Measurements from ENCODE around the gene WDR45. TPM values are rescaled to one million over a fixed set of nuclear protein-coding genes. Genes with fewer than 3 reads are reported as not detected.

The WDR45 gene
- total RNA-seq, 1 experiment from 2014 or later: 35.9 TPM

DNA sequence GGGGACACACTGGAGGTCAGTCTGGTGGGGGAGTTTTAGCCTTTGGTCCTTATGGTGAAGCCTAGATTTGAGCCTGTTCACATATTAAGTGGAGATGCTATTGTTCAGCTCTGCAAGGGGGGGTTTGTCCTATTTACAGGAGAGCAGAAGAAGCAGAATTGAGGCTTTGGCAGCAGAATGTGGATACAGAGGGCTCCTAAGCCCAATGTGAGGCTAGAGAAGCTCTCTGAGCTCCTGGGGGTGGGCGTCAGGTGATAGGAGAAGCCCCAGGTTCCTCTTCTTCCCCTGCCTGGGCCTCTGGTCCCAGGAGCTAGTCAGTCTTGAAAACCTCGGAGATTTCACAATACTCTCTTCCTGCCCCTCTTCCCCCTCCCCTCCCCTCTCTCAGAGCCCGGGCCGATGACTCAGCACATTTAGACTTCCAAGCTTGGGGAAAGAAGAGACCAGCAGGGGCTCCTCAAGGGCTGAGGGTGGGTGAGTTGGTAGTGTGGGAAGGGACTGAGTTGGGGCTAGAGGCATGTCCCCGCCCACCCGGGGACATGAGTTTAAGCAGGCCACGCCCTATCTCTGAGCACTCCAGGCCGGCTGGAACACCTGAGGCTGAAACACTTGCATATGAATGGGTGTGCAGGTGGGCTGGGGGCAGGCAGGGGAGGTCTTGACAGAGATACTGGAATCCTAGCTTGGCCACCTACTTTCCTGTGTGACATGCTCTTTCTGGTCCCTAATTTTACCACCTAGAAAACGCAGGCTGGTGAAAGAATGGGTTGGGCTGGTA, 39.9 kb downstream of the WDR45 start:
- H3K27me3 ChIP-seq: no peaks in the 10 kb centered on the region
- peak overlapping the region; percentile 86 for H3K4me3 ChIP-seq
- DNase-seq: peak; percentile 89
- no peaks in the 10 kb centered on the region for H3K9me3 ChIP-seq
- peaks cover 29% of the 10 kb centered on the region for H3K36me3 ChIP-seq

DNA sequence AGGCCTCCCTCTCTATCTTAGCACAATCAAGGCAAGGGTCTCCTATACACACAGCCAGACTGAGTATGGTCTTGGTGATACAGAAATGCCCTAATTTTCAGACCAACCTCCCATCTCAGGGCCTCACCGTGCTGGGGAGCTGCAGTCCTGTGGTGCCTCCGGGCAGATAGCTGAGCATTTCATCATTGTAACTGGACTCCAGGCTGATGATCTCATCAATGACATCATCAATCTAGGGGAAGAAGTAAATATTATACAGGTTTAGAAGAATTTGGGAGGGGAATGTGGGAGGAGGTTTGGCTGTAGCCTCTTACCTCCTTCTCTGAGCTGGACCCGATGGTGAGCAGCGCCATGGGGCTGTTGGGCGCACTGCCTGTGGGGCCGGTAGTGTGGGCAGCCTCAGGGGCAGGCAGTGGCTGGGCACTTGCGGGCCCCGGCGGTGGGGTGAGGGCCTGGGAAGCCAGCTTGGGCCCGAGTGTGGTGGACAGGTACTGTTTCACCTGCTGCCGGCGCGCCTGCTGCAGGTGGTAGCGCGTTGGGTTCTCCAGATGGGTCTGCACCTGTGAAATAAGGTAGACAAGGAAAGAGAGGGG, 41.7 kb downstream of the WDR45 start:
- no peak overlapping the region for H3K4me3 ChIP-seq
- H3K27me3 ChIP-seq: no peaks in the 10 kb centered on the region
- DNase-seq: no peak
- no peaks in the 10 kb centered on the region for H3K9me3 ChIP-seq
- peaks cover 41% of the 10 kb centered on the region for H3K36me3 ChIP-seq

DNA sequence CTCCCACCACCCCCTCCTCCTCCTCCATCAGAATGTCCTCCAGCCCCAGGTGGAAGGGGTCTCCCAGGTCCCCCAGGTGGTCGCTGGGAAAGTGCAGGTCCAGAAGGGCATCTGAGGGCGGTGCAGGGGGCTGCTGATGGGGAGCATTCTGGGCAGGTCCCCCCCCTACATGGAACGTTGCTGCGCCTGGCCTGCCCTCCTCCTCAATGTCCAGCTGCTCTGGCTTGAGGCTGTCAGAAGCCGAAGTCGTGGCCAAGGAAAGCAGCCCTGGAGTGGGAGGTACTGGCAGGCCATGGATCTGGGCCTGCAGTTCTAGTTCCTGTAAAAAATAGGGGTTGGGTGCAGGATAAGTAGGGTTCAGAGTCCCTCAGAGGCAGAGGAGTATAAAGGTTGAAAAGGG, 49.4 kb downstream of the WDR45 start:
- Histone ChIP-seq H3K4me3 (no peak overlapping the region), H3K9me3 (no peaks in the 10 kb centered on the region), H3K36me3 (peaks cover 15% of the 10 kb centered on the region), H3K27me3 (no peaks in the 10 kb centered on the region)
- no peak for DNase-seq

DNA sequence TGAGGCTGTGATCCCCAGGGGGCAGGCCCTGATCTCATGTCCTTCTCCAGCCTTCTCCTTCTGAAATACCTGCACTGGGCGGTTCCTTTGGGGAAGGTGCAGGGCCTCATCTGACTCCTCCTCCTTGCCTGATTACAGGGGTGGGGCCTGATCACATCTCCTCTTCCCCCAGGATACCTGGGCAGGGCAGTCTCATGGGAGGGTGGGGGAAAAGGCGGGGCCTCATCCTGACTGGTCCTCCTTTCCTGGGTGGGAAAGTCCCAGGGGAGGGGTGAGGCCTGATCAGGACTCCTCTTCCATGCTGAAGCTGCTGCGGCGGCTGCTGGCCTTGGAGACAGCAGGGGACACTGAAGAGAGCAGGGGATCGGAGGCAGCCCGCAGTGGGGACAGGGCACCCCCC, 49.8 kb downstream of the WDR45 start:
- H3K9me3 ChIP-seq: no peaks in the 10 kb centered on the region
- no peaks in the 10 kb centered on the region for H3K27me3 ChIP-seq
- no peak for DNase-seq
- H3K36me3 ChIP-seq: peaks cover 15% of the 10 kb centered on the region
- H3K4me3 ChIP-seq: no peak overlapping the region

Other genes with a start within 250 kb of the WDR45 start
- gene PCSK1N, start 244.3 kb downstream of the WDR45 start, total RNA-seq (2014; rRNA removed; shearing (Covaris generic); ENCODE audit: low replicate concordance): 0.72 and 6.1 TPM in 2 replicates
- gene TIMM17B, start 182.1 kb downstream of the WDR45 start, total RNA-seq (2014; rRNA removed; shearing (Covaris generic); ENCODE audit: low replicate concordance): 74.1 and 76.5 TPM in 2 replicates
- gene PQBP1, start 182.0 kb downstream of the WDR45 start, total RNA-seq (2014; rRNA removed; shearing (Covaris generic); ENCODE audit: low replicate concordance): 117 and 168 TPM in 2 replicates
- 16.6 and 25.9 TPM in 2 replicates for gene SLC35A2, start 168.2 kb downstream of the WDR45 start, total RNA-seq (2014; rRNA removed; shearing (Covaris generic); ENCODE audit: low replicate concordance)
- 1.6 and 1.9 TPM in 2 replicates for gene PIM2, start 160.9 kb downstream of the WDR45 start, total RNA-seq (2014; rRNA removed; shearing (Covaris generic); ENCODE audit: low replicate concordance)
- gene OTUD5, start 122.3 kb downstream of the WDR45 start, total RNA-seq (2014; rRNA removed; shearing (Covaris generic); ENCODE audit: low replicate concordance): 21.9 and 27.4 TPM in 2 replicates
- gene KCND1, start 108.0 kb downstream of the WDR45 start, total RNA-seq (2014; rRNA removed; shearing (Covaris generic); ENCODE audit: low replicate concordance): 0.23 TPM in 1 of 2 replicates, not detected in the other
- gene GRIPAP1, start 77.6 kb downstream of the WDR45 start, total RNA-seq (2014; rRNA removed; shearing (Covaris generic); ENCODE audit: low replicate concordance): 15.7 and 20.3 TPM in 2 replicates
- gene TFE3, start 36.5 kb downstream of the WDR45 start, total RNA-seq (2014; rRNA removed; shearing (Covaris generic); ENCODE audit: low replicate concordance): 41.4 and 49.3 TPM in 2 replicates
- gene CCDC120, start 20.9 kb downstream of the WDR45 start, total RNA-seq (2014; rRNA removed; shearing (Covaris generic); ENCODE audit: low replicate concordance): 0.30 and 0.59 TPM in 2 replicates
- 1.9 TPM in 1 of 2 replicates, not detected in the other for gene PRAF2, start 5.9 kb downstream of the WDR45 start, total RNA-seq (2014; rRNA removed; shearing (Covaris generic); ENCODE audit: low replicate concordance)
- 30.1 and 38.4 TPM in 2 replicates for gene GPKOW, start 43.8 kb upstream of the WDR45 start, total RNA-seq (2014; rRNA removed; shearing (Covaris generic); ENCODE audit: low replicate concordance)
- gene MAGIX, start 82.9 kb upstream of the WDR45 start, total RNA-seq (2014; rRNA removed; shearing (Covaris generic); ENCODE audit: low replicate concordance): 1.1 and 3.2 TPM in 2 replicates
- 114 and 139 TPM in 2 replicates for gene PLP2, start 92.0 kb upstream of the WDR45 start, total RNA-seq (2014; rRNA removed; shearing (Covaris generic); ENCODE audit: low replicate concordance)
- gene PRICKLE3, start 106.5 kb upstream of the WDR45 start, total RNA-seq (2014; rRNA removed; shearing (Covaris generic); ENCODE audit: low replicate concordance): 1.2 and 8.3 TPM in 2 replicates
- gene SYP, start 120.3 kb upstream of the WDR45 start, total RNA-seq (2014; rRNA removed; shearing (Covaris generic); ENCODE audit: low replicate concordance): 0.17 and 0.63 TPM in 2 replicates
- gene CACNA1F, start 153.5 kb upstream of the WDR45 start, total RNA-seq (2014; rRNA removed; shearing (Covaris generic); ENCODE audit: low replicate concordance): not detected in 2 replicates
- gene CCDC22, start 155.6 kb upstream of the WDR45 start, total RNA-seq (2014; rRNA removed; shearing (Covaris generic); ENCODE audit: low replicate concordance): 21.2 and 35.2 TPM in 2 replicates
- not detected in 2 replicates for gene FOXP3, start 184.8 kb upstream of the WDR45 start, total RNA-seq (2014; rRNA removed; shearing (Covaris generic); ENCODE audit: low replicate concordance)
- gene PPP1R3F, start 189.9 kb upstream of the WDR45 start, total RNA-seq (2014; rRNA removed; shearing (Covaris generic); ENCODE audit: low replicate concordance): 3.2 and 7.6 TPM in 2 replicates
- not detected in 2 replicates for gene GAGE10, start 223.8 kb upstream of the WDR45 start, total RNA-seq (2014; rRNA removed; shearing (Covaris generic); ENCODE audit: low replicate concordance)
- gene GAGE12J, start 242.2 kb upstream of the WDR45 start, total RNA-seq (2014; rRNA removed; shearing (Covaris generic); ENCODE audit: low replicate concordance): not detected in 2 replicates

Measured in MG63 (cell line).